GOT3 (cell line): Measurements from ENCODE around the gene UPK3B.
"Not testable (repeated sequence)": the region's sequence is repeated elsewhere in the genome, so short reads cannot be mapped to it uniquely, and the experiment has no call there.

Experiments used
- DNase-seq: peaks from one replicate; lab custom pipeline; 2025; ENCODE audit warnings: mixed read lengths; lab: John Stamatoyannopoulos, UW

Gene UPK3B

DNA sequence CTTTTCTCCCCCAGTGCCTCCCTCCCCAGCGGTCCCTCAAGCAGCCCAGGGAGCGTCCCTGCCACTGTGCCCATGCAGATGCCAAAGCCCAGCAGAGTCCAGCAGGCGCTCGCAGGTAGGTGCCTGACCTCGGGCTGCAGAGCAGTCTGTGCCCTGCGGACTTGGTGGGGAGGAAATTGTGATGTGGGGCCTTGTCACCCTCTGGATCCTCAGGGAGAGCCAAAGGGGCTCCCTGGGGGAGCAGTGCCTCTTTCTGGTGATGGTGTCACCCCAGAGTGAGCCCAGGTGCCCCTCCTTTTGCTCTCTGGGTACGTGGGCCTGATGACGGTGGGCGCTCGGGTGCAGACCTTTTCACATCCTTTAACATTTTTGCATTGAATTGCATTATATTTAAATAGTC, 18.2 kb upstream of the UPK3B start:
- DNase-seq = not testable (repeated sequence)

- not testable (repeated sequence) for DNase-seq
Measured at GRCh38 chr7:76495717-76496116, 14.6 kb upstream of the UPK3B start.

- not testable (repeated sequence) for DNase-seq
Measured at GRCh38 chr7:76497918-76498582, 12.3 kb upstream of the UPK3B start.

- DNase-seq = not testable (repeated sequence)
Measured at GRCh38 chr7:76498583-76499200, 11.7 kb upstream of the UPK3B start.

DNA sequence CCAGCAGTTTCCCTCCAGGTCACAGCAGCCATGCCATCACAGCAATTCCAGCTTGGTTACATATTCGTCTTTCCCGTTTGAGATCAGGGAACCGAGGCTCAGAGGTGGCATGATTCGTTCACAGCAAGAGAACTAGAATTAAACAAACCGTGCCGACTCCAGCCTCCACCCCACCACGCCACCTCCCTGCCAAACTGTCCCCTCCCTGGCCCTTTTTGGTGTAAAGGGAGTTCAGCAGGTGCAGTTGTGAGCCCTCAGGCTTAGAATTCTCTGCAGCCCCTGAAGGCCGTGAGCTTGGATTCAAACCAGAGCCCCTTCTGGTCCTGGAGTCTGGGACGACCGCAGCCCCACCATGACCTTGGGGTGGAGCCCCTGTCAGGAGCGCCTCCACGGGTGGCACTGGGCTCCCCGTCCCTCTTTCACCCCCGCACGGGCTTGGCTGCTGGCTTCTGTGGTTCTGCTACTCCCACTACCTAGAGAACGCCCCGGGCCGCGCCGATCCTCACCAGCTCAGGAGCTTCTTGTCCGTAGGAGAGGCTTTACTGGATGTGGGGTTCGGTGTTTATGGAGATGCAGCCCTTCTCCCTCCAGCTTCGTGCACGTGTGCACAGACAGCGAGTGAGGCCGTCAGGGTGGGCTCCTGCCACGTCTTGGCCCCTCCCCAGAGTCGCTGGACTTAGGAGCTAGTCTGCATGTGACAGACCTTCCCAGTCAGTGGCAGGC, 11.0 kb upstream of the UPK3B start:
- not testable (repeated sequence) for DNase-seq

- not testable (repeated sequence) for DNase-seq
Measured at GRCh38 chr7:76499924-76500241, 10.5 kb upstream of the UPK3B start.

- DNase-seq = not testable (repeated sequence)
Measured at GRCh38 chr7:76502224-76502623, 8.1 kb upstream of the UPK3B start.

DNA sequence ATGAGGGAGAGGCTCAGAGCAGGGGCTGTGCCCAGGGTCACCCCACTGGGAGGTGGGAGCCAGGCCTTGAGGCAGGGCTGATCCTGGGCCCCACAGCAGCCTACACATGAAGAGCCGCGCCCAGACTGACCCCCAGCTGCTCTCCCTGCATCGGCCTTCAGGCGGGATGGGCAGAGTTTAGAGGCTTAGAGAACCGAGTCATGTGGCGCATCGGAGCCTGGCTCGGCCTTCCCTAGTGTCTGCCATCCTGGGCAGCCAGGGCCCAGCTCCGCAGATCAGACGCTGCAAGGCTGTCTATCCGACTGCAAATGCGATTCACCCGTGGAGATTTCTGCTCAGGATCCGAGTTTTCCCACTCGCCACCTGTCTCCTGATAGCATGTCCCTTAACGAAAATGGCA, 7.5 kb upstream of the UPK3B start:
- DNase-seq = not testable (repeated sequence)

DNA sequence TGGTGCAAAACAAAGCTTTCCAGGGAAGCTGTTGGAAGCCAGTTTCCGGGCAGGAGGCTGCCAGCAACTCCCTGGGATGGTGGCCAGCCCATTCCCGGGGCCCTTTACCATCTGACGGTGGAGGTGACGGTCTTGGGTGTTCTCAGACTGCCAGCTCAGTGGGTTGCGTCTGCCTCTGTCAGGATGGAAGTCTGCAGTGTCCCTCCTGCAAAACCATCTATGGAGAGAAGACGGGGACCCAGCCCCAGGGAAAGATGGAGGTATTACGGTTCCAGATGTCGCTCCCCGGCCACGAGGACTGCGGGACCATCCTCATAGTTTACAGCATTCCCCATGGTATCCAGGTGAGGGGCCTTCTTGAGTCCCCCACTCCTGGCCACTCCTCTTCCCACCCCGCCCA, 7.1 kb upstream of the UPK3B start:
- DNase-seq = not testable (repeated sequence)

DNA sequence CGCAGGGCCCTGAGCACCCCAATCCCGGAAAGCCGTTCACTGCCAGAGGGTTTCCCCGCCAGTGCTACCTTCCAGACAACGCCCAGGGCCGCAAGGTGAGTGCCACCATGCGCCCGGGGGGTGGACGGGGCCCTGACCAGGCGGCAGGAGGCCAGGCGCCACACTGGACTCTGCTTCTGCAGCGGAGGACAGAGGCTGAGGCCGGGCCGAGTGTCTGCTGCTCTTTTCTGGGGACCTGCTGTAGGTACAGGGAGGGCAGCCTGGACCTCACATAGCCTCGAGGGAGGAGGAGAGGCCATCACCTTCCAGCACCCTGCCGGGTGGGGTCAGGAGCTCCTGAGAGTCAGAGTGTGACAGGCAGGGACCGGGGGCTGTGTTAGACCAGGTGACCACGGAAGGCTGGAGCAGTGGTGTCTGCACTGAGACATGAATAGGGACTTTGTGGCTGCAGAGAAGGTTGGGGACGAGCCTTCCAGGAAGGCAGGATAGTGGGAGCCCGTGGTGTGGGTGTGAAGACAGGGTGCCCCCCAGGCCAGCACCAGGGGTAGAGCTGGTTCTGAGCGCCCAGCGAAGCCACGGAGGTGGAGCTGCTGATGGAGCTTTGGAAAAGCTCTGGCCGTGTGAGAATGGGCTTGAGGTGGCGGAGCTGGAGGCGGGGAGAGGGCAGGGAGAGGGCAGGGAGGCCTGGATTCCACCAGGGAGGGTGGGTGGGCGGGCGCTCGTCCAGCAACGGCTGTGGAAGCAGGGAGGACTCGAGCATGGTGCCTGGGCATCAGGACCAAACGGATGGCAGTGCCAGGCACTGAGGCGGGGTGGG, 5.8 kb upstream of the UPK3B start:
- not testable (repeated sequence) for DNase-seq

DNA sequence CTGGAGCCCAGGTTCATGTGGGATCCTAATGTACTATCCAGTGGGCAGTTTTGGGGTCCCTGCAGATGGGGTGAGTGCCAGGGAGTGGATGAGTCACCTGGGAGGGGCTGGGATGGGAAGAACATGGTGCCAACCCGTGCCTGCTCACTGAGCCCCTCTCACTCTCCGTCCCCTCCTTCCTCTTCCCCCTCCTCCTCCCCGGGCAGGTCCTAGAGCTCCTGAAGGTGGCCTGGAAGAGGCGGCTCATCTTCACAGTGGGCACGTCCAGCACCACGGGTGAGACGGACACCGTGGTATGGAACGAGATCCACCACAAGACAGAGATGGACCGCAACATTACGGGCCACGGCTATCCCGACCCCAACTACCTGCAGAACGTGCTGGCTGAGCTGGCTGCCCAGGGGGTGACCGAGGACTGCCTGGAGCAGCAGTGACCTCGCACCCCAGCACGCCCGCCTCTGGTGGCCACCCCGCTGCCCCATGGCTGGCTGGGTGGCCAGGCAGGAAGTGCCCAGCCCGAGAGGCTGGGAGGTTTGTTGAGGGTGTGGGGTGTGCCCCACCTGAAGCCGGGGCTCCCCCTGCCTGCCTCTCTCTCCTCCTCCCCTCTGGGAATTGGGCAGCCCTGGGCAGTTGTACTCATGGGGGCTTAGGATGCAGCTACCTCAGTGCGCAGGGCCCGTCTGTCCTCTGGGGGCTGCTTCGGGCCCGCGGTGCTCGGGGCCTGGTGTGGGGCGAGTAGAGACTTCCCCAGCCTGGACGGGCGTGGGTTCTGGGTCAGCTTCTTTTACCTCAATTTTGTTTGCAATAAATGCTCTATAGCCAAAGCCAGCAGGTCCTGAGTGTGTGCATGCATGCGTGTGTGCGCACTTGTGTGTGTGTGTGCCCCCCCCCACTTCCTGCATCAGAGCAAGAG, 4.9 kb upstream of the UPK3B start:
- DNase-seq = no peak

DNA sequence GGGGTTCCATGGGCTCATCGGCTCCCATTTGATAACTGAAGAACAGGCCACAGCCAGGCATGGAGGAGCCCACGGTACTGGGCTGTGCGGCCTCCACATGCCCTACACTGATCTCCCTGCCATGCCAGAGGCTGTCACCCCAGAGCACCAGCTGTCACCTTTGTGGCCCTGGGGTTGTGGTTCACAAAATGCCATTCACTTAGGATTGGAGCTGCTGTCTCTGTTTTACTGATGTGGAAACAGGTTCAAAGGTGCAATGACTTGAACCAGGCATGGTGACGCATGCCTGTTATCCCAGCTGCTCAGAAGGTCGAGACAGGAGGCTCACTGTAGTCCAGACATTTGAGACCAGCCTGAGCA, 4.3 kb upstream of the UPK3B start:
- DNase-seq = no peak

- DNase-seq = not testable (repeated sequence)
Measured at GRCh38 chr7:76506643-76507042, 3.7 kb upstream of the UPK3B start.

- DNase-seq = no peak
Measured at GRCh38 chr7:76507723-76508406, 2.5 kb upstream of the UPK3B start.

DNA sequence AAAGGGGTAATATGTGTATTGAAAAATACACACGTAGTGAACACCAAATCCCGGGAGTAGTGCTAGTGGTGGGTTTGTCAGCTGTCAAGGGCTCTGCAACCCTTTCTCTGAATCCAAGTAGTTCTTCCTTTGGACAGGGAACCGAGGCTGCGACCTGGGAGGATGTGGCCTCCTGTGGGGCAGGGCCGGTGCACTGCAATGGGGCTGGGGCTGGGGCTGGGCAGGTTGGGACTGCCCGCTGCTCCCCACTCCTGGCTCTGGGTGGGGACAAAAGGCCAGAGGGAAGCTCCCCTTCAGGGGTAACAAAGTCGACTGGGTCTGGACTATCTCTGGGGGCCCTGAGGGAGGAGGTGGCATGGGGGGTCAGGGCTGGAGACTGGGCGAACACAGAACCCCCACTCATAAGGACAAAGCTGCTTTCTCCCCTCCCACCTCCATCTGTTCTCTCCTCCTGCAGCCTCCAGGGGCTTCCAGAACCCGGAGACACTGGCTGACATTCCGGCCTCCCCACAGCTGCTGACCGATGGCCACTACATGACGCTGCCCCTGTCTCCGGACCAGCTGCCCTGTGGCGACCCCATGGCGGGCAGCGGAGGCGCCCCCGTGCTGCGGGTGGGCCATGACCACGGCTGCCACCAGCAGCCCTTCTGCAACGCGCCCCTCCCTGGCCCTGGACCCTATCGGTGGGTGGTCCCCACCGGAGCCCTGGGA, 1.0 kb downstream of the UPK3B start:
- not testable (repeated sequence) for DNase-seq

GRCh38 chr7:76511911-76512885, 1.8 kb downstream of the UPK3B start:
- DNase-seq = not testable (repeated sequence)

GRCh38 chr7:76512941-76513816, 2.8 kb downstream of the UPK3B start:
- DNase-seq = no peak
